Bone marrow (tissue), 2 donors: ENCODE data around the gene TK2.
"Not testable (repeated sequence)": the region's sequence is repeated elsewhere in the genome, so short reads cannot be mapped to it uniquely, and the experiment has no call there.

ENCODE experiments used
- DNase-seq, 2 donors: peaks; one replicate each; lab custom pipeline; 2025; lab: John Stamatoyannopoulos, UW

The TK2 gene

GRCh38 chr16:66572356-66572755, 22.4 kb upstream of the TK2 start:
- DNase-seq = no peak

- DNase-seq = no peak
These were observed 20.0 kb upstream of the TK2 start for GRCh38 chr16:66569827-66570405.

- no peak for DNase-seq
These were observed 19.2 kb upstream of the TK2 start for GRCh38 chr16:66569131-66569530.

GRCh38 chr16:66568355-66568754, 18.4 kb upstream of the TK2 start:
- DNase-seq = no peak

GRCh38 chr16:66567270-66567669, 17.3 kb upstream of the TK2 start:
- DNase-seq = not testable (repeated sequence)

- no peak for DNase-seq
These were observed 16.4 kb upstream of the TK2 start, which contains the start of gene CMTM1 for GRCh38 chr16:66566051-66566901. CMTM1 (plus strand) TSS chr16:66566439; CDS start chr16:66566514, 75 bp downstream.

GRCh38 chr16:66563574-66564334, 13.8 kb upstream of the TK2 start:
- no peak for DNase-seq

GRCh38 chr16:66562986-66563385, 13.1 kb upstream of the TK2 start:
- DNase-seq = no peak

- no peak for DNase-seq
These were observed 12.5 kb upstream of the TK2 start for GRCh38 chr16:66562409-66562808.

GRCh38 chr16:66561381-66562080, 11.6 kb upstream of the TK2 start:
- no peak for DNase-seq

GRCh38 chr16:66560107-66560506, 10.2 kb upstream of the TK2 start:
- DNase-seq = no peak

- DNase-seq = no peak
These were observed 4.6 kb upstream of the TK2 start for GRCh38 chr16:66554495-66554894.

- no peak for DNase-seq
These were observed 4.1 kb upstream of the TK2 start for GRCh38 chr16:66554021-66554420.

GRCh38 chr16:66553223-66553622, 3.3 kb upstream of the TK2 start:
- DNase-seq = no peak

GRCh38 chr16:66552286-66553177, 2.6 kb upstream of the TK2 start, which contains the start of gene CKLF:
CKLF (plus strand) TSS chr16:66552576; CDS start chr16:66552716, 140 bp downstream.
- DNase-seq = peak; percentile 78 to 88

GRCh38 chr16:66551788-66552285, 1.9 kb upstream of the TK2 start:
- DNase-seq = no peak

GRCh38 chr16:66551348-66551759, 1.4 kb upstream of the TK2 start:
- DNase-seq = peak; percentile 9 to 66

- DNase-seq = no peak
These were observed 1.1 kb downstream of the TK2 start for GRCh38 chr16:66548868-66549267.

- no peak for DNase-seq
These were observed 1.9 kb downstream of the TK2 start for GRCh38 chr16:66548068-66548467.

GRCh38 chr16:66547101-66547989, 2.6 kb downstream of the TK2 start:
- no peak for DNase-seq
